ENCODE data around the gene CLRN3. TPM values are rescaled to one million over a fixed set of nuclear protein-coding genes. Genes with fewer than 3 reads are reported as not detected.

CLRN3 gene
- polyA plus RNA-seq, 2 of the 4 experiments (the other 2 are of a cell fraction): 0.08 TPM; not detected in 1

DNA sequence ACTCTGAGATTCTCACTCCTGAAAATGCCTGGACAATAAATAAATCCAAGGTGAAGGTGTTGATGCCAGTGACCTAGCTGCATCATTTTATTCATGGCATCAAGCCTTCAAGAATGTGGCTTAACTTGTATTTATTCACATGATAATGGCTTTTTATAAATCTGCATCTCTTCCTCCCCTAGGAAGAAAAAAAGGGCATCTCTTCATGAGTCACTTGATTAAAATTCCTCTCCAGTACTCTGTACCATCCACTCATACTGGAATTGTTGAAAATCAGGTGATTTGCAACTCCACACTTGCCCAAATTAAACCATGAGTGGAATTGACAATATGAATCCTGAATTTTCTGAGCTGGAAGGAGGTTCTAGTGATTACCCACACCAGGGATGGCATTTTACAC, 44.3 kb upstream of the CLRN3 start:
- DNase-seq (ENCODE audit: low read depth in 1 of 2, low spot score in 1 of 2): no peak
- no peak for FAIRE-seq
- H3K9me3 ChIP-seq: no peaks in the 10 kb centered on the region
- H3K27ac ChIP-seq: no peak overlapping the region
- no peak overlapping the region for H3K4me2 ChIP-seq
- CTCF ChIA-PET: interaction anchor here (1.1 to 1.4 kb wide), 2 partner anchors 9 to 30 kb away, joined by 3 to 4 read pairs; partner anchors contain the start of gene PTPRE
- H3K4me1 ChIP-seq: no peaks in the 10 kb centered on the region
- H3K4me3 ChIP-seq: no peak overlapping the region
- TF ChIP-seq EHMT2 (IDR thresholded peaks at IDR 0.05; ENCODE audit: low read depth): no peak
- POLR2A ChIA-PET: no interaction called here
- ATAC-seq: no peak

DNA sequence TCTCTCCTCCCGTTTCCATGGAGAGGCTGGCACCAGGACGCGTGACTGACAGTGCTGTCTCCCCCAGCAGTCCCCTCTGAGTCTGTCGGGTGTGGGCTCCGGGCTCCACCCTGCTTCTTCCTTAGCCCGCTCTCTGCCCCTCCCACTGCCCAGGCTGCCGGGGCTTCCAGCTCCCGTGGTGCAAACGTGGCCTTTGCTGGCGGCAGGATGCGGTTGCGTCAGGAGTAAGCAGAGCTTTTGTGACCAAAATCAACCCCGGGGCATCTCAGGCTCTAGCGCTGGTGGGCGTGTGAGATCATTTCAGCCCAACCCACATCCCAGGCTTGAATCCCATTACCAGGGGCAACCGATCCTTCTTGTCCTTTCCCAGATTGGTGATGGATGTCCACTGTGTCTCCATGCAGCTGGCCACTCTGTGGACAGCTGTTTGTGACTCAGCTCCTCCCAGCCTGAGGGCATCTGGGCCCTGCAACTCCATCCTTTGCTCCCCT, 42.4 kb upstream of the CLRN3 start:
- CTCF ChIA-PET: interaction anchor here (0.5 to 1.7 kb wide), 4 partner anchors 10 to 131 kb away, joined by 3 to 9 read pairs (median 4); partner anchors contain the start of gene PTPRE
- FAIRE-seq (no peak), DNase-seq (ENCODE audit: low read depth in 1 of 2, low spot score in 1 of 2) (no peak), ATAC-seq (no peak)
- Histone ChIP-seq H3K27ac (no peak overlapping the region), H3K9me3 (no peaks in the 10 kb centered on the region), H3K4me1 (no peaks in the 10 kb centered on the region), H3K4me2 (no peak overlapping the region), H3K4me3 (no peak overlapping the region)
- POLR2A ChIA-PET: no interaction called here
- no peak for TF ChIP-seq CBX2 (IDR thresholded peaks at IDR 0.05; ENCODE audit: borderline replicate concordance, low read depth)
- TF ChIP-seq EP300 (IDR thresholded peaks at IDR 0.05): no peak
- TF ChIP-seq KDM5A (IDR thresholded peaks at IDR 0.05): no peak
- TF ChIP-seq, protein P1, sequence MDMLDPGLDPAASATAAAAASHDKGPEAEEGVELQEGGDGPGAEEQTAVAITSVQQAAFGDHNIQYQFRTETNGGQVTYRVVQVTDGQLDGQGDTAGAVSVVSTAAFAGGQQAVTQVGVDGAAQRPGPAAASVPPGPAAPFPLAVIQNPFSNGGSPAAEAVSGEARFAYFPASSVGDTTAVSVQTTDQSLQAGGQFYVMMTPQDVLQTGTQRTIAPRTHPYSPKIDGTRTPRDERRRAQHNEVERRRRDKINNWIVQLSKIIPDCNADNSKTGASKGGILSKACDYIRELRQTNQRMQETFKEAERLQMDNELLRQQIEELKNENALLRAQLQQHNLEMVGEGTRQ (IDR thresholded peaks at IDR 0.05): no peak
- no peak for TF ChIP-seq TFCP2L1 (CRISPR knock-in tag; IDR thresholded peaks at IDR 0.05)
- TF ChIP-seq, protein P2, sequence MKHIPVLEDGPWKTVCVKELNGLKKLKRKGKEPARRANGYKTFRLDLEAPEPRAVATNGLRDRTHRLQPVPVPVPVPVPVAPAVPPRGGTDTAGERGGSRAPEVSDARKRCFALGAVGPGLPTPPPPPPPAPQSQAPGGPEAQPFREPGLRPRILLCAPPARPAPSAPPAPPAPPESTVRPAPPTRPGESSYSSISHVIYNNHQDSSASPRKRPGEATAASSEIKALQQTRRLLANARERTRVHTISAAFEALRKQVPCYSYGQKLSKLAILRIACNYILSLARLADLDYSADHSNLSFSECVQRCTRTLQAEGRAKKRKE (CRISPR knock-in tag; IDR thresholded peaks at IDR 0.05; ENCODE audit: low read depth): no peak
- no peak for TF ChIP-seq EHF (CRISPR knock-in tag; IDR thresholded peaks at IDR 0.05)
- TF ChIP-seq JUNB (IDR thresholded peaks at IDR 0.05): no peak
- TF ChIP-seq, protein P3, sequence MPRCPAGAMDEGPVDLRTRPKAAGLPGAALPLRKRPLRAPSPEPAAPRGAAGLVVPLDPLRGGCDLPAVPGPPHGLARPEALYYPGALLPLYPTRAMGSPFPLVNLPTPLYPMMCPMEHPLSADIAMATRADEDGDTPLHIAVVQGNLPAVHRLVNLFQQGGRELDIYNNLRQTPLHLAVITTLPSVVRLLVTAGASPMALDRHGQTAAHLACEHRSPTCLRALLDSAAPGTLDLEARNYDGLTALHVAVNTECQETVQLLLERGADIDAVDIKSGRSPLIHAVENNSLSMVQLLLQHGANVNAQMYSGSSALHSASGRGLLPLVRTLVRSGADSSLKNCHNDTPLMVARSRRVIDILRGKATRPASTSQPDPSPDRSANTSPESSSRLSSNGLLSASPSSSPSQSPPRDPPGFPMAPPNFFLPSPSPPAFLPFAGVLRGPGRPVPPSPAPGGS (IDR thresholded peaks at IDR 0.05): no peak
- TF ChIP-seq ZNF302 (CRISPR knock-in tag; IDR thresholded peaks at IDR 0.05): no peak
- TF ChIP-seq NPAS2 (CRISPR knock-in tag; IDR thresholded peaks at IDR 0.05; ENCODE audit: borderline replicate concordance): no peak
- 91% methylated on average over 10 of the region's 16 CpGs for WGBS (ENCODE audit: missing lambda C conversion rate)

DNA sequence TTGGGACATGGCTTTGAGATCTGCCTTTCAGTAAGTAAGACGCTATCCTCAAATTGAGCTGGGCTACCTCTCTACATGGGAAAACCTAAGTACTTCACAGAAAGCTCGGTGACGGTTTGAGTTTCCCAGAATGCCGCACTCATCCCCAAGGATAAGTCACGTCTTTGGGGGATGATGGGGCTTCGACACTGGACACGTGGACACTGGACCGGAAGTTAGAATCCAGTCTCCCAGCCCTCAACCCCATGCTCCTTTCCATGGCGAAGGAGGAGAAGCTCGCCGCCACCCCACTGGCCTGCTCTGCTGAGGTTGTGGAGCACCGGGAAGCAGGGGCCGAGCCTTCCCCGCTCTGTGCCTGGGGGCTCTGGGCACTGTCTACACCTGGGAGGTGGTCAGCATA, 41.6 kb upstream of the CLRN3 start:
- H3K27ac ChIP-seq: no peak overlapping the region
- no peaks in the 10 kb centered on the region for H3K4me1 ChIP-seq
- no peak for ATAC-seq
- no peak overlapping the region for H3K4me3 ChIP-seq
- ChIA-PET CTCF (no interaction called here), POLR2A (no interaction called here)
- WGBS (ENCODE audit: missing lambda C conversion rate): 71% methylated on average over 14 of the region's 14 CpGs
- DNase-seq (ENCODE audit: low read depth in 1 of 2, low spot score in 1 of 2): no peak
- TF ChIP-seq FOSL2 (IDR thresholded peaks at IDR 0.05): no peak
- TF ChIP-seq FOSL2 (CRISPR knock-in tag; IDR thresholded peaks at IDR 0.05): no peak
- H3K4me2 ChIP-seq: no peak overlapping the region
- no peak for FAIRE-seq
- H3K9me3 ChIP-seq: no peaks in the 10 kb centered on the region

DNA sequence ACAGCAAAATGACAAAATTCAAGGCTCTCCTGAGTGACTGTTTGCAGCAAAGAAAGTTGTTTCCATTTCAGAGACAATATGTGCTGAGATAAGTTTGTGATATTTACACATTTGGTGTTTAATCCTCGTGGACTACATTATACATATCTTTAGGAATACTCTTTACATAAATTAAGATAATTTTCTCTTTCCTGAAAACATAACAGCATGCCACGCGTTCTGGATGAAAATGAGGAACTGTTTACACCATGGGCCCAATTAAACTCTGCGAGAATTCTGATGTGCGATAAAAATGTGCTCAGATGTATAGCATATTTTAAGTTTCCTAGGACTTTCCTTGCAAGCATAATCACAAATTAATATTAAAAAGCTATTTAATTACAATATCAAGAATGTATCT, 40.5 kb upstream of the CLRN3 start:
- ChIA-PET CTCF (no interaction called here), POLR2A (no interaction called here)
- FAIRE-seq: no peak
- no peak overlapping the region for H3K27ac ChIP-seq
- TF ChIP-seq KDM5A (IDR thresholded peaks at IDR 0.05): no peak
- no peak for TF ChIP-seq RAD21 (conservative IDR thresholded peaks at IDR 0.05 in 1 of 2, IDR thresholded peaks at IDR 0.05 in 1 of 2)
- TF ChIP-seq HOXB5 (CRISPR knock-in tag; IDR thresholded peaks at IDR 0.05): no peak
- no peak for TF ChIP-seq NR3C1 (IDR thresholded peaks at IDR 0.05)
- no peak for TF ChIP-seq MAZ (IDR thresholded peaks at IDR 0.05; ENCODE audit: borderline replicate concordance, low read depth, low read length)
- TF ChIP-seq JUNB (IDR thresholded peaks at IDR 0.05): no peak
- TF ChIP-seq POLR2A (IDR thresholded peaks at IDR 0.05; ENCODE audit: low read length): no peak
- no peak for TF ChIP-seq CHD4 (IDR thresholded peaks at IDR 0.05; ENCODE audit: borderline replicate concordance)
- TF ChIP-seq SMC3 (IDR thresholded peaks at IDR 0.05): no peak
- no peak for TF ChIP-seq MAFK (IDR thresholded peaks at IDR 0.05; ENCODE audit: partially characterized antibody)
- no peak for TF ChIP-seq HEYL (CRISPR knock-in tag; IDR thresholded peaks at IDR 0.05)
- no peak for TF ChIP-seq SREBF2 (IDR thresholded peaks at IDR 0.05)
- no peak for TF ChIP-seq KDM1A (IDR thresholded peaks at IDR 0.05; ENCODE audit: low read depth)
- TF ChIP-seq, protein P1 (IDR thresholded peaks at IDR 0.05): no peak
- no peak for TF ChIP-seq MYC (IDR thresholded peaks at IDR 0.05; ENCODE audit: borderline replicate concordance, low read length)
- no peak overlapping the region for H3K4me2 ChIP-seq
- 72% methylated on average over 5 of the region's 5 CpGs for WGBS (ENCODE audit: missing lambda C conversion rate)
- DNase-seq (ENCODE audit: low read depth in 1 of 2, low spot score in 1 of 2): no peak
- no peak for ATAC-seq
- H3K4me3 ChIP-seq: no peak overlapping the region
- 0 out of 3 replicates have a peak, but pooled peaks cover 2% of the 10 kb centered on the region for H3K4me1 ChIP-seq
- no peaks in the 10 kb centered on the region for H3K9me3 ChIP-seq

Measured in A549 (cell line).